IPS DF 6.9 (cell line): ENCODE results near the gene ALPL.

Experiments used
- DNase-seq: peaks from one replicate; pipeline ENCODE4 v3.0.0-alpha.2; 2013; ENCODE audit warnings: low read depth, low spot score
- H3K27ac ChIP-seq: one replicate; pipeline ENCODE4 v1.5.1; 2013; ENCODE audit warnings: low read length, control low read depth
- H3K27me3 ChIP-seq: 2 replicates; pipeline ENCODE4 v1.6.1; 2013; ENCODE audit warnings: mild to moderate bottlenecking, low read length; ENCODE audit not compliant: control insufficient read depth, insufficient read depth
- H3K36me3 ChIP-seq: 2 replicates; pipeline ENCODE4 v1.6.1; 2013; ENCODE audit warnings: low read length; ENCODE audit not compliant: control insufficient read depth, insufficient read depth
- H3K4me1 ChIP-seq: 2 replicates; pipeline ENCODE4 v1.6.1; 2013; ENCODE audit warnings: low read length; ENCODE audit not compliant: control insufficient read depth, insufficient read depth
- H3K4me3 ChIP-seq: 2 replicates; pipeline ENCODE4 v1.5.1; 2013; ENCODE audit warnings: mild to moderate bottlenecking, low read length
- H3K9me3 ChIP-seq: 2 replicates; pipeline ENCODE4 v1.6.1; 2013; ENCODE audit warnings: low read length, inconsistent platforms; ENCODE audit not compliant: control insufficient read depth, insufficient read depth
- WGBS: extraction: QIAGEN DNeasy Blood & Tissue Kit; methylation state at CpG from one replicate; pipeline ENCODE4 v1.1.7; 2013; ENCODE audit warnings: mixed read lengths, missing lambda C conversion rate; ENCODE audit not compliant: insufficient read length, insufficient coverage; 5-methylcytosine and 5-hydroxymethylcytosine counted together

ALPL gene

DNA sequence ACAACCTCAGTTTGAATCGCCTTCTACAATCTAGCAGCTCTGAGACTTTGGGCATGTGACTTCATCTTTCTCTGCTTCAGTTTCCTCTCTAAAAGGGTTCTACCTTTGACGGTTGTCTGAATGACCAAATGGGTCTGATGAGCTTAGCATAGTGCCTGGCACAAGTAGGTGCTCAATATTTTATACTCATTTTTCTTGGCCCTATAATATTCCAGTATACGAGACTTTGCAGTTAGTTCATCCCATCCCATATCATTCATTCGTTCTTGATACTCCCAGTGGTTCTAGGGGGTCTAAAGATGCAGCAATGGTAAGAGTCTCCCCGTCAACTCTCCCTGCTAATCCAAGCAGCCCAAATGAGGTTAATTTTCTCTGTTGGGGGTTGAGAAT, 67.6 kb downstream of the ALPL start:
- DNase-seq = no peak
- WGBS = no CpG with 5 or more reads among the region's 5 CpGs
- H3K36me3 ChIP-seq = no peaks in the 10 kb centered on the region
- H3K27me3 ChIP-seq = no peaks in the 10 kb centered on the region
- H3K9me3 ChIP-seq = no peaks in the 10 kb centered on the region
- no peak overlapping the region for H3K27ac ChIP-seq
- peaks cover 6% of the 10 kb centered on the region for H3K4me1 ChIP-seq
- H3K4me3 ChIP-seq = no peak overlapping the region

DNA sequence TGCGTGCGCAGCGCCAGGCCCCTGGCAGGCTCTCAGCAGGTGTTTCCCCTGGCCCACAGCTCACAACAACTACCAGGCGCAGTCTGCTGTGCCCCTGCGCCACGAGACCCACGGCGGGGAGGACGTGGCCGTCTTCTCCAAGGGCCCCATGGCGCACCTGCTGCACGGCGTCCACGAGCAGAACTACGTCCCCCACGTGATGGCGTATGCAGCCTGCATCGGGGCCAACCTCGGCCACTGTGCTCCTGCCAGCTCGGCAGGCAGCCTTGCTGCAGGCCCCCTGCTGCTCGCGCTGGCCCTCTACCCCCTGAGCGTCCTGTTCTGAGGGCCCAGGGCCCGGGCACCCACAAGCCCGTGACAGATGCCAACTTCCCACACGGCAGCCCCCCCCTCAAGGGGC, 68.1 kb downstream of the ALPL start:
- no peak for DNase-seq
- no CpG with 5 or more reads among the region's 26 CpGs for WGBS
- H3K27ac ChIP-seq = no peak overlapping the region
- H3K27me3 ChIP-seq = no peaks in the 10 kb centered on the region
- H3K4me3 ChIP-seq = no peak overlapping the region
- peaks cover 6% of the 10 kb centered on the region for H3K4me1 ChIP-seq
- no peaks in the 10 kb centered on the region for H3K36me3 ChIP-seq
- H3K9me3 ChIP-seq = no peaks in the 10 kb centered on the region

DNA sequence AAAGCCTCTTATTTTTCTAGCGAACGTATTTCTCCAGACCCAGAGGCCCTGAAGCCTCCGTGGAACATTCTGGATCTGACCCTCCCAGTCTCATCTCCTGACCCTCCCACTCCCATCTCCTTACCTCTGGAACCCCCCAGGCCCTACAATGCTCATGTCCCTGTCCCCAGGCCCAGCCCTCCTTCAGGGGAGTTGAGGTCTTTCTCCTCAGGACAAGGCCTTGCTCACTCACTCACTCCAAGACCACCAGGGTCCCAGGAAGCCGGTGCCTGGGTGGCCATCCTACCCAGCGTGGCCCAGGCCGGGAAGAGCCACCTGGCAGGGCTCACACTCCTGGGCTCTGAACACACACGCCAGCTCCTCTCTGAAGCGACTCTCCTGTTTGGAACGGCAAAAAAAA, 68.7 kb downstream of the ALPL start:
- WGBS = no CpG with 5 or more reads among the region's 9 CpGs

DNA sequence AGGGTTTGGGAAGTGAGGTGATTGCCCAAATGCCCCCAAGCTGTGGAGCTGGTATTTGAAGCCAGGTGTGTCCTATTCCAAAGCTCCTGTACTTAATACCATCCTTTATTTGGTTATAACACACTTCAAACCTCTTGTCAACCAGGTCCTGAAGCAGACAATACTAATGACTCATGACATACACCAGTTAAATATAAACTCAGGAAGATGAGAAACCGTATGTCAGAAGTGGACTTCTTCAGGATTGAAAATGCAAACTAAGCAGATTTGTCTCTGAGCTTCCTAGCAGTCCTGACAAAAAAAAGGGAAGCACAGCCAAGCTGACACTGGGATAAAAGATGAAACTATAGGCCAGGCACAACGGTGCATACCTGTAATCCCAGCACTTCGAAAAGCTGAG, 70.6 kb downstream of the ALPL start:
- no peak overlapping the region for H3K27ac ChIP-seq
- no peak overlapping the region for H3K4me3 ChIP-seq
- no peaks in the 10 kb centered on the region for H3K9me3 ChIP-seq
- H3K27me3 ChIP-seq = no peaks in the 10 kb centered on the region
- DNase-seq = no peak
- WGBS = no CpG with 5 or more reads among the region's 3 CpGs
- H3K4me1 ChIP-seq = 0 out of 2 replicates have a peak, but pooled peaks cover 2% of the 10 kb centered on the region
- H3K36me3 ChIP-seq = no peaks in the 10 kb centered on the region

More for the DNA sequence above, 68.7 kb downstream of the ALPL start:
- Histone ChIP-seq H3K4me1 (peaks cover 6% of the 10 kb centered on the region), H3K4me3 (no peak overlapping the region), H3K27ac (no peak overlapping the region), H3K9me3 (no peaks in the 10 kb centered on the region), H3K36me3 (no peaks in the 10 kb centered on the region), H3K27me3 (no peaks in the 10 kb centered on the region)
- DNase-seq = no peak

DNA sequence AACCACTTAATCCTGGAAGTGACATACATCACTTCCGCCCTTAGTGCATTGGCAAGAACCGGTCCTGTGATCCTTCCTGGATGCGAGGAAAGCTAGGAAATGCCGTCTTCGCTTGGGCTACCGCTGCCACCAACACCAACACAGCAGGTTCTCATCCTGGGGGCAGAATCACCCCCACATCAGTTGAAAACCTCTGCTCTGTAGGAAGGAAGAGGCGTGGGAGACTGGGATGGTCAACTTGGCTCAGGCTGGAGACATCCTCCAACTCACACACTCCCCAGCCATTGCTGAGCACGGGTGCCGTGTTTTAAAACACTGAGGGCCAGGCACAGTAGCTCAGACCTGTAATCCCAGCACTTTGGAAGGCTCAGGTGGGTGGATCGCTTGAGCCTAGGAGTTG, 74.9 kb downstream of the ALPL start:
- Histone ChIP-seq H3K9me3 (no peaks in the 10 kb centered on the region), H3K27me3 (no peaks in the 10 kb centered on the region), H3K27ac (no peak overlapping the region), H3K4me1 (no peaks in the 10 kb centered on the region), H3K36me3 (no peaks in the 10 kb centered on the region), H3K4me3 (no peak overlapping the region)
- no CpG with 5 or more reads among the region's 10 CpGs for WGBS
- no peak for DNase-seq

DNA sequence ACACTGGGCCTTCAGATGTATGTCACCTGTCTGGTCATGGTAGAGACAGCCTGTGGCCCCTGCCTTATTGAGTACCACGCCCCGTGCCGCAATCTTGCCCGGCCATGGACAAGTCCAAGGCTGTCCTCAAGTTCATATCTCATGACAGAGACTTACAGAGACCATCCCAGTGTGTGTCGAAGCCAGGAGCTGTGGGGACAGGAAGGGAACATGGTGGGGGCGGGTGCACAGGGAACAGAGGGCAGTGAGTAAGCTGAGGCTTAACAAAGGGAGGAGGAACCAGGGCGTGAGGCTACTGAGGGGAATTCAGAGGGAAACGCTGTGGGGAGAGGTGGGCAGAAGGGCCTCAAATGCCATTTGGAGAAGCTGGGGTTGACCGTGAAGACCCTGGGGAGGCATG, 75.8 kb downstream of the ALPL start:
- H3K9me3 ChIP-seq = no peaks in the 10 kb centered on the region
- no peaks in the 10 kb centered on the region for H3K27me3 ChIP-seq
- no peak for DNase-seq
- WGBS = no CpG with 5 or more reads among the region's 9 CpGs
- H3K4me3 ChIP-seq = no peak overlapping the region
- no peaks in the 10 kb centered on the region for H3K36me3 ChIP-seq
- H3K4me1 ChIP-seq = no peaks in the 10 kb centered on the region
- H3K27ac ChIP-seq = no peak overlapping the region

DNA sequence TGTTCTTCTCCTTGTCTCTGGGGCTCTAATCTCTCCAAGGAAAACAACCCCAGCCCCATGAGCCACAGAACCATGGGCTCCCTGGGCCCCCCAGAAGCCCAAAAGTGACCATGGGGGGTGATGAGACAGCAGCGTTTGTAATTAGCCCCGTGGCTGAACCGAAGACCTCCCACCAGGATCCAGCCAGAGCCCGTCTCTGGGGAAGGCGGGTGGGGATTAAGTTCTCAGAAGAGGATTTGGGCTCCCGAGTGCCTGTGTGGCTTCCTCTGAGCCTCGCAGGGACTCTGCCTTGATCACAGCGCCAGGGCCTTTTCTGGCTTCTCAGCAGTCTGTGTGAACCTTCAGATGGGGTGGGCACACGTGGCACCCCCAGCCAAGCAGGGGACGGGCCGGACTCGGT, 77.0 kb downstream of the ALPL start:
- 0 out of 2 replicates have a peak, but pooled peaks cover 3% of the 10 kb centered on the region for H3K4me1 ChIP-seq
- H3K36me3 ChIP-seq = no peaks in the 10 kb centered on the region
- H3K9me3 ChIP-seq = no peaks in the 10 kb centered on the region
- no CpG with 5 or more reads among the region's 12 CpGs for WGBS
- no peak for DNase-seq
- no peaks in the 10 kb centered on the region for H3K27me3 ChIP-seq
- no peak overlapping the region for H3K27ac ChIP-seq
- H3K4me3 ChIP-seq = no peak overlapping the region

DNA sequence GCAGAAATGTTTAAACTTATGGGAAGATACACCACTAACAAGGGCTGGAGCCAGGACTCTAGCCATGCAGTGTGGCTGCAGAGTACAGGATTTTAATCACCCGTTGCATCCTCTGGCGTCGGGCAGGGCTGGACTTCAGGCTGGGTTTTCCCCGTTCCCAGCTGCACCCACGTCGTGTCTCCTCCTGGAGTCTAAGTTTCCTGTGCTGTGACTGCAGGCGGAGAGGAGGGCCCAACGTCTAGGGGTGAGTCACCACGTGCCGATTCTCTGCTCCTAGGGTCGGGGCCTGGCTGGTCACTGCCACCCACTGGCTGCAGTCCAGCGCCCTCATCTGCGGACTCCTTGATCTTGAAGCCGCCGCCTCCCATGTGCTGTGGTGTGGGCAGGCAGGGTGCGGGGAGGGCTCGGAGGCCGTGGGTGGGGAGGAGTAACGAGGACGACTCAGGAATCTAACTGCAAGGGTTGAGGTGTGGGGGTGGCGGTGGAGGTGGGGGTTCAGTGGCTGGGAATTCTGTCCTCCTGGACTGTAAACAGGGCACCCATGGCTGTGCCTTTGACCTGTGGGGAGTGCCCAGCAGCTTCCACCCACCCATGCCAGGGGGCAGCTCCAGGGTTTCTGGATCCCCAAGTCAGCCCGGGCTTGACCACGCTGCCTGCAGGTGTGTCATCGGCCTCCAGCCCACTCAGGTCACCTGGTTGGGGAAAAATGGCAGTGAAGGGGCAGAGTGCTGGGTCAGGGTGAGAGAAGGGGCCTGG, 77.8 kb downstream of the ALPL start:
- Histone ChIP-seq H3K27ac (no peak overlapping the region), H3K27me3 (no peaks in the 10 kb centered on the region), H3K4me3 (no peak overlapping the region), H3K36me3 (no peaks in the 10 kb centered on the region), H3K9me3 (no peaks in the 10 kb centered on the region), H3K4me1 (peaks cover 5% of the 10 kb centered on the region; the same call in 1 of the 2 replicates)
- WGBS = no CpG with 5 or more reads among the region's 24 CpGs
- DNase-seq = no peak

DNA sequence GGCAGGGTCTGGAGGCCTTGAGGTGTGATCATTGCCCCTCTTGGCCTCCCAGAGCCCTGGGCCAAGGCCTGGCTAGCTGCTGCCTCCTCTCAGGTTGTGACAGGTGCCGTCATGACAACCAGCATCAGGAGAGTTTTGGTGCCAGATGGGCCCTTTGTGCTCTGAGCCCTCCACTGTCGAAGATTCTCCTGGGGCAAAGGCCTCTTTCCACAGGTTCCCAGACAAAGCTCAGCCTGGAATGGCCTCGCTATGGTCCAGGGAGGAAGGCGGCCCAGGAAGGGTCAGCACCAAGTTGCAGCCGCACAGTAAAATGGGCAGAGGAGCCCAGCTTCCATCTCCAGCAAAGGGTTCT, 78.4 kb downstream of the ALPL start:
- Histone ChIP-seq H3K36me3 (no peaks in the 10 kb centered on the region), H3K9me3 (no peaks in the 10 kb centered on the region), H3K4me3 (no peak overlapping the region), H3K4me1 (peaks cover 6% of the 10 kb centered on the region; the same call in 1 of the 2 replicates), H3K27ac (no peak overlapping the region), H3K27me3 (no peaks in the 10 kb centered on the region)
- WGBS = no CpG with 5 or more reads among the region's 5 CpGs
- DNase-seq = no peak

DNA sequence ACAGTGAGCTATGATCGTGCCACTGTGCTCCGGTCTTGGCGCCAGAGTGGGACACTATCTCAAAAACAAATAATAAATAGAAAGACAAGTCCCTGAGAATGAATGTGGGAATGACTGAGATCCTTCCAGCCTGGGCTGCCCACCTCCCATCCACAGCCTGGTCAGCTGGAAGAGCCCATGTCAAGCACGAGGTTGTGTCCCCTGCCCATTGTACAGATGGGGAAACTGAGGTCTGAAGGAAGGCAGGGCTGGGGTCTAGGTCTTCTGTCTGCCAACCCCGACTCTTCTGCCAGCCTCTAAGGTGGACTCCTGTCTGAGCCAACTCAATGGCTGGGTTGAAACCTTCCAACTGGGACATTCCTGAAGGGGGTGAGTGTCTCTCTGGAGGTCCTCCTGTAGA, 80.4 kb downstream of the ALPL start:
- no peak overlapping the region for H3K4me3 ChIP-seq

More for the DNA sequence above, 80.4 kb downstream of the ALPL start:
- no peaks in the 10 kb centered on the region for H3K27me3 ChIP-seq
- H3K36me3 ChIP-seq = no peaks in the 10 kb centered on the region; the same call in 1 of the 2 replicates
- H3K4me1 ChIP-seq = peaks cover 6% of the 10 kb centered on the region; the same call in 1 of the 2 replicates
- H3K9me3 ChIP-seq = no peaks in the 10 kb centered on the region
- DNase-seq = no peak
- no peak overlapping the region for H3K27ac ChIP-seq
- no CpG with 5 or more reads among the region's 5 CpGs for WGBS
